Measurements from ENCODE around the gene HTT-AS.
A peak's percentile ranks its signal among the peaks of the same experiment; 100 is the strongest.

HTT-AS gene

DNA sequence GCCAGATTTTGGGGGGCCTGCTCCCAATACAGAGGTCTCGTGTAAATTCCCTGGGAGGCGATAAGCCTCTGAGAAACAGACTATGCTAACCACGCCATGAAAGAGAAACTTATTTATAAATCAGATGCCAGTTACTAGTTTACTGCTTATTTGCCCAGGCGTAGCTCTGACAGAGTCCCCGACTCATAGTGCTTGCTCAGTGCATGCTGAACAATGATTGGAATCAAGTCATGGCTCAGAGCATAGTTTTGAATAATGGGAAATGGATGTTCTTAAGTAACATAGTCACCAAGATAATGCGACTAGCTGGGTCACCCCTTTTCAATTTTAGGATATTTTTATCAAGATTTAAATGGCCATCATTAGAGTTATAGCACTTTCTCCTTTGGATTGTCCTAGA lies 40.0 kb upstream of the HTT-AS start:
- no peaks in the 10 kb centered on the region for H3K4me1 ChIP-seq
- H3K4me3 ChIP-seq (ENCODE audit: low read depth, low read length): no peak overlapping the region
- H3K79me2 ChIP-seq: no peaks in the 10 kb centered on the region
- H3K27ac ChIP-seq: no peak overlapping the region
- no peak overlapping the region for H3K9ac ChIP-seq
- TF ChIP-seq, protein P1, sequence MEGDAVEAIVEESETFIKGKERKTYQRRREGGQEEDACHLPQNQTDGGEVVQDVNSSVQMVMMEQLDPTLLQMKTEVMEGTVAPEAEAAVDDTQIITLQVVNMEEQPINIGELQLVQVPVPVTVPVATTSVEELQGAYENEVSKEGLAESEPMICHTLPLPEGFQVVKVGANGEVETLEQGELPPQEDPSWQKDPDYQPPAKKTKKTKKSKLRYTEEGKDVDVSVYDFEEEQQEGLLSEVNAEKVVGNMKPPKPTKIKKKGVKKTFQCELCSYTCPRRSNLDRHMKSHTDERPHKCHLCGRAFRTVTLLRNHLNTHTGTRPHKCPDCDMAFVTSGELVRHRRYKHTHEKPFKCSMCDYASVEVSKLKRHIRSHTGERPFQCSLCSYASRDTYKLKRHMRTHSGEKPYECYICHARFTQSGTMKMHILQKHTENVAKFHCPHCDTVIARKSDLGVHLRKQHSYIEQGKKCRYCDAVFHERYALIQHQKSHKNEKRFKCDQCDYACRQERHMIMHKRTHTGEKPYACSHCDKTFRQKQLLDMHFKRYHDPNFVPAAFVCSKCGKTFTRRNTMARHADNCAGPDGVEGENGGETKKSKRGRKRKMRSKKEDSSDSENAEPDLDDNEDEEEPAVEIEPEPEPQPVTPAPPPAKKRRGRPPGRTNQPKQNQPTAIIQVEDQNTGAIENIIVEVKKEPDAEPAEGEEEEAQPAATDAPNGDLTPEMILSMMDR (IDR thresholded peaks at IDR 0.05): no peak
- H3K9me3 ChIP-seq (ENCODE audit: control insufficient read depth, low read length): no peaks in the 10 kb centered on the region
- H3K4me2 ChIP-seq (ENCODE audit: low read length): no peak overlapping the region
- H3K36me3 ChIP-seq (ENCODE audit: control insufficient read depth, insufficient read depth, low read length): no peaks in the 10 kb centered on the region
- H3K27me3 ChIP-seq (ENCODE audit: control insufficient read depth, insufficient read depth, low read length): no peaks in the 10 kb centered on the region
- no peak overlapping the region for H2AFZ ChIP-seq

DNA sequence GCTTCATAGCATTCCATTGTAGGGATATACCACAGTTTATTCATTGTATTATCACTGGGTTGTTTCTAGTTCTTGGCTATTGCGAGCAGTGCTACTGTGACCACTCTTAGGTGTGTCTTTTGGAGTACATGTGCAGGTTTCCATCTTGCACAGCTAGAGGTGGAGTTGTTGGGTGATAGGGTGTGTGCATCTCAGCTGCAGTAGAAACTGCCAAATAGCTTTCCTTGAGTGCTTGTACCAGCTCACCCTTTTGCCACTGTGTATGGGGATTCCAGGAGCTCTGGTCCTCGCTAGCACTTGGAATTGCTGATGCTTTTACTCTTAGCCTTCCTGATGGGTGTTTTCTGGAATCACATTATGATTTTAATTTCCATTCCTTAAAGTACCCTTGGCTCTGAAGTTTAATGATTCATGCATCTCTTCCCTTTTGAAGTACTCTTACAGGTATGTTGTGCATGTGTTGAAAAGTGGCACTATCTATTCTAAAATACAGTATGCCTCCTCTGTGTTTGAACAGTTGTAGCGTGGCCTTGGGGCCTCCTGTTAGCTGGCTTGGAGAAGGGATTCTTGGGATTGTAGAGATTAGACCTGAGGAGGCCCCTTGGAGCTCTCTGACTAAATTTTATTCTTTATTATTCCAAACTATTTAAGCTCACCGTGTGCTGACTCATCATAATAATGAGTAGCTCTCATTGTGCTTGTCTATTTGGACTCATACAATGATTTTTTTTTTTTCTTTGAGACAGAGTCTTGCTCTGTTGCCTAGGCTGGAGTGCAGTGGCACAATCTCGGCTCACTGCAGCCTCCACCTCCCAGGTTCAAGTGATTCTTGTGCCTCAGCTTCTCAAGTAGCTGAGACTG lies 38.5 kb upstream of the HTT-AS start:
- H3K9ac ChIP-seq: no peak overlapping the region
- H3K4me3 ChIP-seq (ENCODE audit: low read depth, low read length): no peak overlapping the region
- H3K4me2 ChIP-seq (ENCODE audit: low read length): no peak overlapping the region
- TF ChIP-seq, protein P1 (IDR thresholded peaks at IDR 0.05): no peak
- no peaks in the 10 kb centered on the region for H3K79me2 ChIP-seq
- H3K27me3 ChIP-seq (ENCODE audit: control insufficient read depth, insufficient read depth, low read length): no peaks in the 10 kb centered on the region
- no peak overlapping the region for H3K27ac ChIP-seq
- no peaks in the 10 kb centered on the region for H3K4me1 ChIP-seq
- H2AFZ ChIP-seq: no peak overlapping the region
- no peaks in the 10 kb centered on the region for H3K36me3 ChIP-seq (ENCODE audit: control insufficient read depth, insufficient read depth, low read length)
- no peaks in the 10 kb centered on the region for H3K9me3 ChIP-seq (ENCODE audit: control insufficient read depth, low read length)

DNA sequence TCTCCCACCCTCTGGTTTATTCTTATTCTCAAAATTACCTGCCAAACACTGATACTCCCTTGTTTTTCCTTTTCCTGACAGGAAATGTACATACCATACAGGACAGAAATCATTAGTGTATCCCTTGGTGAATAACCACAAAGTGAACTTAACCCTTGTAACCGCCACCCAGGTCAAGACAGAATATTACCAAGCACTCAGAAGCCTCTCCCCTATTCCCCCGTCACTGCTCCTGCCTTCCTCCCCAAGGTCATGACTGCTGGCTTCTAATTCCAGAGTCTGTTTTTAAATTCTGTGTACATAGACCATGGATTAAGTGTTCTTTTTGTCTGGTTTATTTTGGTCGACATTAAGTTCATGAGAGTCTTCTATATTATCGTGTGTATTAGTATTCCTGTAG lies 37.9 kb upstream of the HTT-AS start:
- no peak overlapping the region for H2AFZ ChIP-seq
- H3K4me3 ChIP-seq (ENCODE audit: low read depth, low read length): no peak overlapping the region
- no peak overlapping the region for H3K27ac ChIP-seq
- H3K79me2 ChIP-seq: peaks cover 1% of the 10 kb centered on the region
- no peak overlapping the region for H3K4me2 ChIP-seq (ENCODE audit: low read length)
- H3K27me3 ChIP-seq (ENCODE audit: control insufficient read depth, insufficient read depth, low read length): no peaks in the 10 kb centered on the region
- no peaks in the 10 kb centered on the region for H3K36me3 ChIP-seq (ENCODE audit: control insufficient read depth, insufficient read depth, low read length)
- H3K9me3 ChIP-seq (ENCODE audit: control insufficient read depth, low read length): no peaks in the 10 kb centered on the region
- no peaks in the 10 kb centered on the region for H3K4me1 ChIP-seq
- TF ChIP-seq, protein P1 (IDR thresholded peaks at IDR 0.05): no peak
- H3K9ac ChIP-seq: no peak overlapping the region

DNA sequence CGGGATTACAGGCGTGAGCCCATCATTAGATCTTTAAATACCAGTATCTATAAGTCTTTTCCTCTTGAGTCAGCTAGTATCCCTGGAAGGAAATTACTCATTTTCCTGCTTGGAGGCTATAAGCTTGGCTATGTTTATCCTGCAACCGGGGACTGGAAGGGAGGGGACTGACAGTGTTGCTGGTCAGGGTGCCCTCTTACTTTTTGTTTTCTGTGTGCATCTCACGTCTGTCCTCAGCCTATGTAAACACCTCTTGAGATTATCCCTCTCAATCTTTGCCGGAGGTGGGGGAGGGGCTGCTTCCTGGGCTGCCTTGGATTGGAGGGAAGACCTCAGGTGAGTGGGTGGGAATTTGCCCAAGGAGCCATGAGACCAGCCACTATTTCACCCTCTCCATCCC lies 37.1 kb upstream of the HTT-AS start:
- no peaks in the 10 kb centered on the region for H3K4me1 ChIP-seq
- no peaks in the 10 kb centered on the region for H3K36me3 ChIP-seq (ENCODE audit: control insufficient read depth, insufficient read depth, low read length)
- no peak overlapping the region for H3K4me3 ChIP-seq (ENCODE audit: low read depth, low read length)
- no peak overlapping the region for H2AFZ ChIP-seq
- TF ChIP-seq, protein P1 (IDR thresholded peaks at IDR 0.05): no peak
- H3K4me2 ChIP-seq (ENCODE audit: low read length): no peak overlapping the region
- H3K27me3 ChIP-seq (ENCODE audit: control insufficient read depth, insufficient read depth, low read length): no peaks in the 10 kb centered on the region
- no peak overlapping the region for H3K9ac ChIP-seq
- no peak overlapping the region for H3K27ac ChIP-seq
- H3K9me3 ChIP-seq (ENCODE audit: control insufficient read depth, low read length): no peaks in the 10 kb centered on the region
- peaks cover 4% of the 10 kb centered on the region for H3K79me2 ChIP-seq

DNA sequence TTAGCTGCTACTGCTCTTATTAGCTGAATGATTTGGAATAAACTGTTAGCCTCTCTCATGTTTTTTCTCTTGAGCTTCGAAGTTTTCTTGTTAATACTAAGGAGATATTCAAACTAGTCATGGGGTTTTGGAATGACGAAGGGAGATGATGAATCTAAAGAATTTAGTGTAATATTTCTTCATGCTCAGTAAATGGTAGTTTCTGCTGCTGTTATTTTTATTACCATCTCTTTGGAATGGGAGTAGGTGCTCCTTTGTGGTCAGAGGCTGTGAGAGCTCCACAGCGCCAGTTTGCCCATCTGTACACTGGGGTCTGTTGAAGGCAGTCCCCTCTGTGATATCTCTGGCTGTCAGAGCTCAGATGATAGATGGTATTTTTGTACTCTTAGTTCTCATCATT lies 33.9 kb upstream of the HTT-AS start:
- TF ChIP-seq, protein P1 (IDR thresholded peaks at IDR 0.05): no peak
- Histone ChIP-seq H3K79me2 (peaks cover 4% of the 10 kb centered on the region), H3K36me3 (ENCODE audit: control insufficient read depth, insufficient read depth, low read length) (no peaks in the 10 kb centered on the region), H2AFZ (no peak overlapping the region), H3K4me2 (ENCODE audit: low read length) (no peak overlapping the region), H3K9me3 (ENCODE audit: control insufficient read depth, low read length) (no peaks in the 10 kb centered on the region), H3K27me3 (ENCODE audit: control insufficient read depth, insufficient read depth, low read length) (no peaks in the 10 kb centered on the region), H3K27ac (peak overlapping the region; percentile 57), H3K9ac (no peak overlapping the region), H3K4me3 (ENCODE audit: low read depth, low read length) (no peak overlapping the region), H3K4me1 (no peaks in the 10 kb centered on the region)
